Brain microvascular endothelial cell (primary cell): ENCODE data around the gene ABCA2.

Source experiments
- DNase-seq: peaks from one replicate; pipeline ENCODE4 v3.0.0-alpha.2; 2020
- H3K27ac ChIP-seq: fragments of 250-450 bp; sonication (Bioruptor Pico); 2 replicates; pipeline ENCODE4 v1.5.1; 2020; ENCODE audit warnings: mild to moderate bottlenecking, moderate library complexity
- H3K27me3 ChIP-seq: fragments of 250-450 bp; sonication (Bioruptor Pico); replicated peaks from 2 replicates; pipeline ENCODE4 v1.5.1; 2020; ENCODE audit warnings: mild to moderate bottlenecking
- H3K36me3 ChIP-seq: fragments of 250-450 bp; sonication (Bioruptor Pico); replicated peaks from 2 replicates; pipeline ENCODE4 v1.5.1; 2020; ENCODE audit warnings: mild to moderate bottlenecking
- H3K4me3 ChIP-seq: 2 replicates; pipeline ENCODE4 v1.5.1; 2011; ENCODE audit warnings: low read depth, mild to moderate bottlenecking, control low read depth, low read length, moderate library complexity
- in situ Hi-C: cut with HindIII; loops from 2 replicates; pipeline ENCODE4 v1.10.0; 2017; ENCODE audit warnings: low sequenced_read_pairs, low pct_ligation_motif_present
- TF ChIP-seq, protein P1 (sequence below): IDR thresholded peaks from 2 replicates; pipeline ENCODE4 v1.5.1; 2011; ENCODE audit warnings: low read depth, mild to moderate bottlenecking, moderate library complexity, low read length, control low read depth, inconsistent platforms; ENCODE audit errors: missing control alignments

The ABCA2 gene

DNA sequence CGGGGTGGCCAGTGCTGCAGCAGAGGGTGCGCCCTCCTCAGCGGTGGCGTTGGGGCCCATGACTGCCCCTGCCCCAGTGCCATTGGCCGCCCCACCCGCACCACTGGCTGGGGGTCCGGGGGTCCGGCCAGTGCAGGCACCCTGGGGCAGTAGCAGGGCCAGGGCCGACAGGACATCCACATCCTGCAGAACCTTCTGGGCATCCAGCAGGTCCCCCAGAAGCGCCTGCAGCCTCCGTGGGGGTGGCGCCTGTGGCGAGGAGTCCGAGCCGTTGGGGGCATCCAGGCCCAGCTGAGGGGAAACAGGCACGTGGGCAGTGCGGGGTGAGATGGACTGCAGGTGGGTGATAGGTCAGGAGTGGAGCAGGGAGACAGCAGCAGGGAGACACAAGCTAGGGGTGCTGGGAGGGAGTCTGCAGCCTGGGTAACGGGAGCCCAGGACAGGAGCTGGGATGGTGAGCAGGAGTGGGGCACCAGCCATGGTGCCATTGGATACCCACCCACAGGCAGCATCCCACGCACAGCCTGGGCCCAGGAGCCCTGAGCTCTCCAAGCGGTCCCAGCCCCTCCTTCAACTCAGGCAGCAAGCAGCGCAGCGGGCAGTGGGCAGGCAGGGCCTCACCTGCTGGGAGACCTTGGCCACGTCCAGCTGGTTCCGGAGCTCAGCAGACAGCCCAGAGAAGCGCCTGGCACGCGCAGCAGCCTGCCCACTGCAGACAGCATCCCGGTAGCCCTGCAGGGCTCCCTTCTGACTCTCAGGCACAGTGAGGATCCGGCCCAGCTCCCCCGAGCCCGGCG lies 7.1 kb downstream of the ABCA2 start:
- H3K27ac ChIP-seq = no peak overlapping the region

DNA sequence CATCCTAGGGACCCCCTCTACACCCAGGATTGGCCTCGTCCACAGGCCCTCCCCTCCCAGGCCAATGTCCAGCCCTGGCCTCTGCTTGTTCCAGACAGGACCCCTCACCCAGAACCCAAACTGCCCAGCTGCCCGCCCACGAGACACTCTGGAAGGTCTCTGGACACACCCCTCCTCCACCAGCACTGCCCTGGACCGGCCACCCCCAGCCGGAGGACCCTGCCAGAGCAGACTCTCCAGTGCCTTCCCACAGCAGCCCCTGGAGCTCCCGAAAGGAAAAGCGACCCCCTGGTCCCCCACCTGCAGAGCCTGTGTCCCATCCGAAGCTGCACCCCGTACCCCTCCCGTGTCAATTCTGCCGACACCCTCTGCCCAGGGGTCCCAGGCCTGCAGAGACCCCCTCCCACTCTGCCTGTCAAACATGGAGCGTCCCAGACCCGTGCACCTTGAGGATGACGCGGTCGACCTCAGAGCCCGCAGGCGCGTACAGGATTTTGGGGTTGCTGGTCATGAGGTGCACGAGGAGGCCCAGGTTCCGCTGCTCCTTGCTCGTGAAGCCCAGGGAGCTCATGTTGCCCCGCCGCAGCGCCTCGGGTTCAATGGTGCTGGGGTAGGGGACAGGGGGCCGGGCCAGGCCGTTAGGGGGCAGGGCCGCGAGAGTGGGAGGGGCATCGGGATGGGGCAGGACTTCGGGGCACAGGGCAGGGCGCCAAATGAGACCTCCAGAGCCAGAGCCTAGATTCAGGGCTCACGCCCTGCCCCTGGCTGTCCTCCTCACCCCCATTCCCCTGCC lies 8.0 kb downstream of the ABCA2 start:
- in situ Hi-C loops = no loop called here
- peaks cover 20% of the 10 kb centered on the region for H3K36me3 ChIP-seq
- no peak for DNase-seq
- H3K27ac ChIP-seq = no peak overlapping the region
- no peak overlapping the region for H3K4me3 ChIP-seq
- TF ChIP-seq, protein P1, sequence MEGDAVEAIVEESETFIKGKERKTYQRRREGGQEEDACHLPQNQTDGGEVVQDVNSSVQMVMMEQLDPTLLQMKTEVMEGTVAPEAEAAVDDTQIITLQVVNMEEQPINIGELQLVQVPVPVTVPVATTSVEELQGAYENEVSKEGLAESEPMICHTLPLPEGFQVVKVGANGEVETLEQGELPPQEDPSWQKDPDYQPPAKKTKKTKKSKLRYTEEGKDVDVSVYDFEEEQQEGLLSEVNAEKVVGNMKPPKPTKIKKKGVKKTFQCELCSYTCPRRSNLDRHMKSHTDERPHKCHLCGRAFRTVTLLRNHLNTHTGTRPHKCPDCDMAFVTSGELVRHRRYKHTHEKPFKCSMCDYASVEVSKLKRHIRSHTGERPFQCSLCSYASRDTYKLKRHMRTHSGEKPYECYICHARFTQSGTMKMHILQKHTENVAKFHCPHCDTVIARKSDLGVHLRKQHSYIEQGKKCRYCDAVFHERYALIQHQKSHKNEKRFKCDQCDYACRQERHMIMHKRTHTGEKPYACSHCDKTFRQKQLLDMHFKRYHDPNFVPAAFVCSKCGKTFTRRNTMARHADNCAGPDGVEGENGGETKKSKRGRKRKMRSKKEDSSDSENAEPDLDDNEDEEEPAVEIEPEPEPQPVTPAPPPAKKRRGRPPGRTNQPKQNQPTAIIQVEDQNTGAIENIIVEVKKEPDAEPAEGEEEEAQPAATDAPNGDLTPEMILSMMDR = no peak
- H3K27me3 ChIP-seq = no peaks in the 10 kb centered on the region

More for the DNA sequence above, 7.1 kb downstream of the ABCA2 start:
- TF ChIP-seq, protein P1 = no peak
- Histone ChIP-seq H3K27me3 (no peaks in the 10 kb centered on the region), H3K36me3 (peaks cover 14% of the 10 kb centered on the region), H3K4me3 (no peak overlapping the region)
- in situ Hi-C loops = no loop called here
- no peak for DNase-seq

DNA sequence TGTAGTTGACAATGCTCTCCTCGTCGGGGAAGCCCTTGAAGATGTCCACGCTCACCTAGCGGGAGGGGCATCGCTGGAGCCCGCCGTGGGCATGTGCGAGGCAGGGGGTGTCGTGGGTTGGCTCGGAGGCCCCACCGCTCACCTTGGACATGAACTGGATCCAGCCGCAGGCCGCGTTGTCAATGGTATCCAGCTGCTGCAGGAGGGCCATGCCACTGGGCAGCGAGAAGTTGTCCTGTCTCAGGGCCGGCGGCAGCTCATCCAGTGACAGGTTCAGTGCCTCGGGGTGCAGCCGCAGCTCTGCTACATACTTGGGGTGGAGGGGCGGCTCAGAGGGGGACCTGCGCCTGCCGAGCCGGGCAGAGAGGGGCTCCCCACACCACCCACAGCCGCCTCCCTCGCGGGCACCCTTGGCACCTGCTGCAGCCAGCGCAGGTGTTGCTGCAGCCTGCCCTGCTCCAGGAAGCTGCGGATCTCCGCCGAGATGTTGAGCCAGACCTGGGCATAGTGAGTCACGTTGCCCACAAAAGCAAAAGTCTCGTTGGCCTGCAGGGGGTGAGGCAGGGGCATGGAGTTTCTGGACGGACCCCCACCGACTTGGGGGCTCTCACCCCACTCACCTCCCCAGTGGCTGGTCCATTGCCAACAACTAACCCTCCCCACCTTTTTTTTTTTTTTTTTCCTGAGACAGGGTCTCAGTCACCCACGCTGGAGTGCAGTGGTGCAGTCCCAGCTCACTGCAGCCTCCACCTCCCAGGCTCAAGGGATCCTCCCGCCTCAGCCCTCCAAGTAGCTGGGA lies 9.1 kb downstream of the ABCA2 start:
- no peak for DNase-seq

DNA sequence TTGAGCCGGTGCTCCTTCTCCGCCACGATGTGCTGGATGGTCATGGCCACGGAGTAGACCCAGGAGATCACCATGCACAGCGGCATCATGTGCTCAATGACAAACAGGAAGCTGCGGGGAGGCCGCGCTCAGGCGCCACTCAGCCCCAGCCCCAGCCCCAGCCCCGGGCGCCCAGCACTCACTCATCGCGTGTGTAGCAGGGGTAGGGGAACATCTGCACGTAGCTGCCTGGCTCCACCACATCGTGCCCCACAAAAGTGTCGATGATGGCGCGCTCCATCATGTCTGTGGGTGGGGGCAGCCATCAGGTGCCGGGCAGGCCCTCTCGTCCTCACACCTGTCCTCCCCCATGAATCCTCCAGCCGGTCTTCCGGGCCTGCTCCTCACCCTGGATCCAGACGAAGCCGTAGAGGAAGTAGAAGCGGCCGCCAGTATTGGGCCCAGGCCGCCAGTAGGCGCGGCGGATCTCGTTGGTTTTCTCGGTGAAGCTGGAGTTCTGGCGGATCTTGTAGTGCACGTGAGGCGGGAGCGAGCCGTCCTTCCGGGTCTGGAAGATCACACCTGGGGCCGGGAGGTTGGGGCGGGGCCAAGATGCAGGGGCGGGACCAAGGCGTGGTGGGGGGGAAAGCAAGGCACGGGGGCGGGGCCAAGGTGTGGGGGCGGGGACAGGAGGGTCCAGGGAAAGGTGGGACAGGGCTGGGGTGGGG lies 10.1 kb downstream of the ABCA2 start:
- peaks cover 22% of the 10 kb centered on the region for H3K36me3 ChIP-seq
- H3K27me3 ChIP-seq = no peaks in the 10 kb centered on the region
- H3K4me3 ChIP-seq = no peak overlapping the region
- DNase-seq = no peak
- H3K27ac ChIP-seq = no peak overlapping the region
- TF ChIP-seq, protein P1 = no peak
- in situ Hi-C loops = no loop called here

More for the DNA sequence above, 9.1 kb downstream of the ABCA2 start:
- no peak overlapping the region for H3K27ac ChIP-seq
- in situ Hi-C loops = no loop called here
- no peaks in the 10 kb centered on the region for H3K27me3 ChIP-seq
- H3K4me3 ChIP-seq = no peak overlapping the region
- TF ChIP-seq, protein P1 = no peak
- H3K36me3 ChIP-seq = peaks cover 22% of the 10 kb centered on the region

DNA sequence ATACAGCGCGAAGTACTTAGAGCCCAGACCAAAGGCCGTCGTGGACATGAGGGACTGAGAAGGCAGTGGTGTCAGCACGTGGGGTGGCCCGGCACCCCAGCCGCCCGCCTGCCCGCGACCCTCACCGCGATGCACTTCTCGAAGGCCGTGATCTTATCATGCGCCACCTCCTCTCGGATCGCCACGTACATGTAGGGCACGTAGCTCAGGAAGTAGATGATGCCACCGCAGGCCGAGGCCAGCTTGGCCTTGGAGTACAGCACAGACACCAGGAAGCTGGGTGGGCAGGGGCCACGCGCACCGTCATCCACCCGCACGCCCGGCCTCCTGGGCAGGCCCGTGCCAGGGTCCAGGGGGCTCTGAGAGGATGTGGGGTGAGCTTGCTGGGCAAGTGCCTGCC lies 11.0 kb downstream of the ABCA2 start:
- in situ Hi-C loops = no loop called here
- TF ChIP-seq, protein P1 = no peak
- Histone ChIP-seq H3K27me3 (no peaks in the 10 kb centered on the region), H3K4me3 (no peak overlapping the region), H3K36me3 (peaks cover 22% of the 10 kb centered on the region), H3K27ac (no peak overlapping the region)
- no peak for DNase-seq
